Measurements from ENCODE around the gene TECTB.

Gene TECTB

DNA sequence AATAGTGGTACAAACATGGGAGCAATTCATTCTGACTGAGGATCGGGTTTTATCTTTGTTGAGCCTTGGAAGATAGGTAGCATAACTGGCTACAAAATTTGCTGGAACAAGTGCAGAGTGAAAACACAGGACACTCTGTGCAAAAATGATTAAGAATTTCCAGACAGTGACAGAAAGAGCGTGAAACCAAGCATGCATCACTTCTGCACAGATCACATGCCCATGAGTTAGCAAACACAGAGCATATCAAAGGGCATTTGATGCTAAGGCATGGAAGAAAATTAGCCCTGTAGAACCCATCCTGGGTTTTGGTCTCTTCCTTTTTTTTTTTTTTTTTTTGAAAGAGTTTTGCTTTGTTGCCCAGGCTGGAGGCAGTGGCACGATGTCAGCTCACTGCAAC, 28.3 kb downstream of the TECTB start:
- no peak for DNase-seq

GRCh38 chr10:112313234-112313633, 30.0 kb downstream of the TECTB start:
- DNase-seq: no peak

DNA sequence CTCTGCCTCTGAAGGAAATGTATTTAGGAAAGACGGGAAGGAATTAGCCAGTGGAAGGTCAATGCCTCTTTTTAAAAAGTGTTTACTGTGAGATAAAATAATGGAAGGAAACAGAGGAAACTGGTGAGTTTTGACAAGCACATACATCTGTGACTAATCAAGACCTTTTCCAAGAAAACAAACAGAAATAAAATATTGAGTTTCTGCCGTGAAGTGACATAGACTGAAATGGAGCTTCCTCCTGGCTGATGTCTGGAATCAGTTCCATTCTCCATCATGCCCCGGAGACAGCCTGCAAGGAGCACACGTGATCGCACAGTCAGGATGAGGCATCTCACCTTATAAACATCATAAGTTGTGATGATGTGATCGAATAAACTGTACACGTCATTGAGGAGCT, 30.7 kb downstream of the TECTB start:
- DNase-seq: no peak

DNA sequence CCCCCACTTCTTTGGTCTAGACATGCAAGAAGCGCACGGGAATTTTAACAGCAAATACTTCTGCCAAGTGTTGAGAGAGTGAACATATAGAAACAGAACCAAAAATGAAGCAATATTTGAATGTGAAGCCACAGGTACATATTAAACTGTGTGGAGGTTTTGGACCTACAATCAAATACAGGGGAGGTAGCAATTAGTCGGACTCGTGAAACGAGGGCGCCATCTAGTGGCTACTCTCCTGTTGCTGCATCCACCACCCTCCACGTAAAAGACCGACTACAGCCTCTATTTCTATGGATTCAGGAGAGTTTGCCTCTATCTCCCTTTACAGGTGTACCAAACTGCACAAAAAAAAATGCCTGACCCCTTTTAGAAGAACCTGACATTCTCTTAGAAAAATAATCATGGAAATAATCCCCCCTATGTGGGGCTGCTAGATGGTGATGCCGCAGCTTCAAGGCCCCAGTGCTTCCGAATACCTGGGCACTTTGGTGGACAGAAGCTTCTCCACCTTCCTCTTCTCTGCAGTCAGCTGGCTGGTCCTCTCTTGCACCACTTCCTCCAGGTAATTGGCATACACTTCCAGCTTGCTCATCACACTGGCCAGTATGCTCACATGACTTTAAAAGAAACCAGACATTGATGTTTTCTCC, 31.7 kb downstream of the TECTB start:
- DNase-seq: peak; percentile 74

DNA sequence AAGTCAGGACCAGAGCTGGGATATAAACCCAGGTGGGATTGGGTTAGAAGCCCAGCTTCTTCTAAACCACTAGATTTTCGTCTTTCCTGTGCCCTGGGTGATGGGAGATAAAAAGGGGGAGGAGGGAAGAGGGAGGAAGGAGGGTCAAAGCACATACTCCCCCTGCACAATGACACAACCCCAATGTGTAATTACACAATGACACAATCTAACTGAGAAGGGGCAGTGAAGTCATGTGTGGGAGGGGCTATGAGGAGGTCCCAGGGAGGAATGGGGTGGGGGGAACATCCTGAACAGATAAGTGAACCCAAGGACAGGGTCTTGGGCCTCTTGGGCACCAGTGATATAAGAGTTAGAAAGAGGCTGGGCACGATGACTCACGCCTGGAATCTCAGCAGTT, 44.5 kb downstream of the TECTB start:
- DNase-seq: no peak

GRCh38 chr10:112330162-112330561, 47.0 kb downstream of the TECTB start:
- DNase-seq: no peak

DNA sequence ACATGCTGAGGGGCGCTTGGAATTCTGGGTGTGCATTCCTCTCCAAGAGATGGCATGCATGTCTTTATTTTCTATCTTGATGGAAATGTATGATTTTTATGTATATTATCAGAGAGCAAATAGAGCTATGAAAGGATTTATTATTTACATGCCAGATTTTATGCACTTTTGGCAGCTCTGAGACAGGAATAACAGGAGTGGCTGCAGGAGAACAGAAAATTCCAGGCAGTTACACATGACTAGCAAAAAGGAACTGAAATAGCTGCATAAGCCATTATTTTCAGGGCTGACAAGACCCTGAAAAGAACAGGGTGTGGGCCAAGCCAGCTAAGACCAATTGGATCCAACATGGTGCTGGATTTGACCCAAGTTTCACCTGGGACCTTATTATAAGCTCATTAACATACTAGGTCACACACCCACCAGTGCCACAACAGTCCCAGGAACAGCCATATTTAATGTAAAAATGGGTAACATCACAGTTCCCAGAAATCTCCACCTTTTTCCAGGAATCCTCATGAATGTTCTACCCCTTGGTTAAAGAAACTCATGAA, 47.5 kb downstream of the TECTB start:
- DNase-seq: no peak

- no peak for DNase-seq
These were observed 48.8 kb downstream of the TECTB start for GRCh38 chr10:112332022-112332421.

GRCh38 chr10:112332509-112333228, 49.5 kb downstream of the TECTB start:
- DNase-seq: no peak

- DNase-seq: no peak
These were observed 50.3 kb downstream of the TECTB start for GRCh38 chr10:112333452-112333851.

DNA sequence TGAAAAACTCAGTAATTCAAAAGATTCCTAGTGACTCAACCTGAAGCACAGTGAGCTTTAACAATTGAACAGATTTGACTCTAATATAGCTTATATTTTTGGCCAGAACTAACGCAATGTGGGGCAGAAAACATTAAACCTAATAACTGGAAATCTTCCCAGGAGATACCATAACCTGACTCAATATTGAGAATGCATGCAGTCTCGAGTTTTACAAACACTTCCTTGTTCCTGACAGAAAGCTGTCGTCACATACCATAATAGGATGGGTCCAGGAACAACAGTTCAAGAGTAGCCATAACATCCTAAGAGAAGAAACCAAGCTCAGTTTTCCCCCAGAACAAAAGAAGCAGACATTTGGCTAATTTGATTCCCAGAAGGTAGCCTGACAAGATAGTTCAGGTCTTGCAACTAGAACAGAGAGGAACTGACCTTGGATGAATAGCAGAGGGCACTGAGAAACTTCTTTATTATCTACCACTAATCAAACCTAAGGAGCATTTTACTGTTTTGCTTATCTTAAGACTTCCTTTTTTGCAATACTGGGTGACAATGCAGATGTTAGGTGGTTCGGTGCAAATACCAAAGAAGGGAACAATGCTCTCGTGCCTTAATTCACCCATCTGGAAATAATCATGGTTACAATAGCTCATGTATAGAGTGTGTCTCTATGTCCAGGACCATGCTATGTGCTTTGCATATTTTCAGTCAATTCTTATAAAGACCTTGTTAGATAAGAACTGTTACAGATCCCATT, 52.1 kb downstream of the TECTB start:
- no peak for DNase-seq

DNA sequence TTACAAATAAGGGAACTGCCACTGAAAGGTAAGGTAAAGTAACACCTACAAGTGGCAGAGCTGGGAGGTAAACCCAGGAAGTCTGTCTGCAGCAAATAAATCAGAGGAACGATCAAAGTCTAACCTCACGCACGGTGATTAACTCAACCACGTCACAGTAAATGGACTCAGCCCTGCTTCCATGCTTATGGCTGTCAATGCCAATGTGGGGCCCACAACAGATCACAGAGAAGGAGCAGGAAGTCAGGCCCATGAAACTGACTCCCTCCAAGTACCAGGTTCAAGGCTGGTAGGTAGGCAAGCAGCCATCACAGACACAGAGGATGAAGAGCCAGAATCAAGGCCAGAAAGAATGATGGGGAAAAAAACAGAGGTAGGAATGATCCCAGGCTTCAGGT, 52.7 kb downstream of the TECTB start:
- DNase-seq: no peak

DNA sequence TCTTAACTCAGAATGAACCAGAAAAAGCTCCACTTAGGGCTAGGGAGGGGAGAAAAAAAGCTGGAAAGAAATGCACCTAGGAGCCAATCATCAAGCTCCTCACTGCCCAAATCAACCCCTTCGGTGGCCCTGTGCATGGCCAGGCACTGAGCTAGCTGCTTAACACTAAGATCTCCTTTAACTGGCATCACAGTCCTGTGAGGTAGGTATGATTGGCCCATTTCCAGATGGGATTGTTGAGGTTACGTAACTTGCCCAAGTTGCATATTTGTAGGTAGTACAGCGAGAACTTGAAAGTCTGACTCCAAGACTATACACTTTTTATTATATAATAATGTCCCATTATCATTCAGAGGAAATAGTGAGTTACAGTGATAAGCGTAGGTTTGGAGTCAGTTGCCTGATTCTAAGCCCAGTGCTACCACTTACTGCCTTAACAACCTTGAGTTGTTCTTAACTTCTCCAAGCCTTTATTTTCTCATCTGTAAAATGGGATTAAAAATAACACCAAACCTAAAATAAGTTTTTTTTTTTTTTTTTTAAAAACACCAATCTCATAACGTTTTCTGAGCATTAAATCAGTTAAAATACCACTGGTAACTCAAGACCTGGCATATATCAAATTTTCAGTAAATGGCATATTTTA, 53.5 kb downstream of the TECTB start:
- DNase-seq: no peak

DNA sequence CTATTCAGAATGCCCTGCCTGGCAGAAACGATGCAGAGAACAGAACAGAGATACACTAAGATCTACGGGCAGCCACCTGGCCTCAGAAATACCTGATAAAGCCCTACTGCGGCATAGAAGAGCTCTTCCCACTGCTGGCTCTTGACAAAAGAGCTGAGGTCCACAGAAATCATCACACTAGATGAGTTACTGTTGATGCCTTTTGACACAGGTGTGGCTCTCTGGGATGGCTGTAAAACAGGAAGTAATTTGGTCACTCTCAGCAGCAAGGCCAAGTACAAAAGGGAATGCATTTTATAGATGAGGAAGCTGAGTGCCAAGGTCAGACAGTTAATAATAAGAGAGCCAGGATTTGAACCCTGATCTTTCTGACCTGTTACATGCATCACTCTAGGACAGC, 55.8 kb downstream of the TECTB start:
- no peak for DNase-seq

GRCh38 chr10:112340601-112341000, 57.4 kb downstream of the TECTB start:
- DNase-seq: no peak

- DNase-seq: no peak
These were observed 60.0 kb downstream of the TECTB start for GRCh38 chr10:112343056-112343806.

DNA sequence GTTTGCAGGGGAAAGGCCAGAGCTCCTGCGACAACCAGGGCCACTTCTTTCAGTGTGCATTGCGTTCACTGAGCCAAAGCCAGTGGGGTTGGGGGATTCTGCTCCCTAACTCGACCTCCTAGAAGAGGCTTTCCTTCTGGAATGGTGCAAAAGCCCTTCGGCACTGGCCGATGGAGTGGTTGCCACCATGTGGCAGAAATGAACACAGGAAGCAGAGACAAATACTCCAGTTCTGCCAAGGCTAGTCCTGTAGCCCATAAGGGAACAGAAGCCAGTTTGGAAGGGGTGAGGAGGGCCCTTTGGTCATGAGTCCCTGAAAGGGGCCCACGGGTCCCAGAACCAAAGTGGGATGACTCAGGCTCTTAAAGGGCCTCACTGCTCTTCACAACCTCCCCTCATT, 61.1 kb downstream of the TECTB start:
- DNase-seq: no peak

- DNase-seq: no peak
These were observed 62.0 kb downstream of the TECTB start for GRCh38 chr10:112345202-112345601.

- no peak for DNase-seq
These were observed 62.5 kb downstream of the TECTB start for GRCh38 chr10:112345743-112346142.

DNA sequence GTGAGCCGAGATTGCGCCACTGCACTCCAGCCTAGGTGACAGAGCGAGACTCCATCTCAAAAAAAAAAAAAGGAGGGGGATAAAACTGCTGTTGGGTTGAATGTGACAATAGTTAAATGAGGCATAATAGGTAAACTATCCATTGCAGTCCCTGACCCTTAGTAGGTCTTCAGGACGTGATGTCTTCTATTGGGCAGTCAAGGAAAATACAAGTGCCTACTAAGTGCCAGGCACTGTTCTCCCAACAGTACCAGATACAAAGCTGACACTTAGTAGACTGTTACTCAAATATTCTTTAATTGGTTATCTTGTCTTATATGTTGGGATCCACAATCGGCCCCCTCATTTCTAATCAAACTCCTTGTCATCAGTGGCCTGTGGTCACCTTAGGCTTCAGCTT, 63.6 kb downstream of the TECTB start:
- no peak for DNase-seq

DNA sequence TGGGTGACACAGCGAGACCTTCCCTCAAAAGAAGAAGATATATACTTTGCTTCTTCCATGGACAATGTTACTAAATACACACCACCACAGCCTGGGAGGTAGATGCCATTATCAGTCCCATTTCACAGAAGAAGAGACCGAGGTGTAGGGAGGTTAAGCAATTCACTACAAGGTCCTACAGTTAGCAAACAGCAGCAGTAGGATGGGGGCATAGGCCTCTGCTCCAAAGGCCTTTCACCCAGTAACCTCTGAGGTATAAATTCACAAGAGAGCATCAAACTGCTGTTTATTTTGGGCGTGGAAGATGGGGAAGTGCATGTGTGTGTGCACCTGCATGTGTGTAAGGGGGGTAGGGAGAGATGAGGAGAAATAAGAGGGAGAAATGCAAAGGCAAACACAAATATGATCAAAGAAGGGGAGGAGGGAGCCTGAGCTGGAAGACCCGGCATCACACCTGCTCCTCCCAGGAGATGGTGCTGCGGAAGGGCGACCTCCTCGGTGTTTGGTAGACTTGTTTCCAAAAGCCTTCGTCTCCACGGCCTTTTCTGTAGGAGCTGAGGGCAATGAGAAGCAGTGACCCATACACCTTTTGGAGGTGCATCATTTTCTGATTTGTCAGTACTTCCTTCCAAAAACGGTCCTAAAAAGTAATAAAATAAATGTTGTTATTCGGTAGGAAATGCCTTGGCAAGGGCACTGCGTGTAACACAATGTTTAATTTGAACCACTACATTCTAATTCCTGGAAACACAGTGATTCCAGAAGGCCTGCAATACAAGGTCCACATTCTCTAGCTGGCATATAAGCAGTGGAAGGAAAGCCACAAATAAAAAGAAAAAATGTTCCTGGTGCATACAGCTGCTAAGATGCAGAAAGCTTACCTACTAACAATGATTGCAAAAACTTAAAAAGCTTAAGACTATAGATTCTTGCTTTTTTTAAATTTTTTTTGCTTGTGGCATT, 64.8 kb downstream of the TECTB start:
- DNase-seq: no peak
